Stimulated activated naive CD8-positive, alpha-beta T cell treated with anti-CD3 and anti-CD28 coated beads, Interleukin-15, Interleukin-2, amounts not matched to agents 100 U/mL and 50 U/mL, for 24 hours (primary cell): Measurements from ENCODE around the gene DNAAF2.
A peak's percentile ranks its signal among the peaks of the same experiment; 100 is the strongest.
"Not testable (repeated sequence)": the region's sequence is repeated elsewhere in the genome, so short reads cannot be mapped to it uniquely, and the experiment has no call there.

Experiments
- ATAC-seq: fragments of 150-1000 bp; cut with Tn5 transposase; one replicate; pipeline ENCODE4 v1.10.0; 2021
- DNase-seq: peaks from one replicate; pipeline ENCODE4 v3.0.0; 2021

DNAAF2 gene

DNA sequence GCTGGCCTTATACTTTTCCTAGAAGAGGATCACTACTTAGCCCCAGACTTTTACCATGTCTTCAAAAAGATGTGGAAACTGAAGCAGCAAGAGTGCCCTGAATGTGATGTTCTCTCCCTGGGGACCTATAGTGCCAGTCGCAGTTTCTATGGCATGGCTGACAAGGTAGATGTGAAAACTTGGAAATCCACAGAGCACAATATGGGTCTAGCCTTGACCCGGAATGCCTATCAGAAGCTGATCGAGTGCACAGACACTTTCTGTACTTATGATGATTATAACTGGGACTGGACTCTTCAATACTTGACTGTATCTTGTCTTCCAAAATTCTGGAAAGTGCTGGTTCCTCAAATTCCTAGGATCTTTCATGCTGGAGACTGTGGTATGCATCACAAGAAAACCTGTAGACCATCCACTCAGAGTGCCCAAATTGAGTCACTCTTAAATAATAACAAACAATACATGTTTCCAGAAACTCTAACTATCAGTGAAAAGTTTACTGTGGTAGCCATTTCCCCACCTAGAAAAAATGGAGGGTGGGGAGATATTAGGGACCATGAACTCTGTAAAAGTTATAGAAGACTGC lies 12.9 kb downstream of the DNAAF2 start:
- ATAC-seq (no peak), DNase-seq (no peak)

DNA sequence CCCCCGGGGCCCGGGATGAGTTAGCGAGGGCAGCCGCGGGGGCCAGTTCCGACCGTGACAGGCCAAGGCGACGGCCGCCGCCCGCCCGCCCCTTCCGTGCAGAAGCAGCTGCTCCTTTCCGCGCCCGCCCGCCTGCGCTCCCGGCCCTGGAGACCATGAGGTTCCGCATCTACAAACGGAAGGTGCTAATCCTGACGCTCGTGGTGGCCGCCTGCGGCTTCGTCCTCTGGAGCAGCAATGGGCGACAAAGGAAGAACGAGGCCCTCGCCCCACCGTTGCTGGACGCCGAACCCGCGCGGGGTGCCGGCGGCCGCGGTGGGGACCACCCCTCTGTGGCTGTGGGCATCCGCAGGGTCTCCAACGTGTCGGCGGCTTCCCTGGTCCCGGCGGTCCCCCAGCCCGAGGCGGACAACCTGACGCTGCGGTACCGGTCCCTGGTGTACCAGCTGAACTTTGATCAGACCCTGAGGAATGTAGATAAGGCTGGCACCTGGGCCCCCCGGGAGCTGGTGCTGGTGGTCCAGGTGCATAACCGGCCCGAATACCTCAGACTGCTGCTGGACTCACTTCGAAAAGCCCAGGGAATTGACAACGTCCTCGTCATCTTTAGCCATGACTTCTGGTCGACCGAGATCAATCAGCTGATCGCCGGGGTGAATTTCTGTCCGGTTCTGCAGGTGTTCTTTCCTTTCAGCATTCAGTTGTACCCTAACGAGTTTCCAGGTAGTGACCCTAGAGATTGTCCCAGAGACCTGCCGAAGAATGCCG lies 13.7 kb downstream of the DNAAF2 start:
- DNase-seq: peak; percentile 75

DNA sequence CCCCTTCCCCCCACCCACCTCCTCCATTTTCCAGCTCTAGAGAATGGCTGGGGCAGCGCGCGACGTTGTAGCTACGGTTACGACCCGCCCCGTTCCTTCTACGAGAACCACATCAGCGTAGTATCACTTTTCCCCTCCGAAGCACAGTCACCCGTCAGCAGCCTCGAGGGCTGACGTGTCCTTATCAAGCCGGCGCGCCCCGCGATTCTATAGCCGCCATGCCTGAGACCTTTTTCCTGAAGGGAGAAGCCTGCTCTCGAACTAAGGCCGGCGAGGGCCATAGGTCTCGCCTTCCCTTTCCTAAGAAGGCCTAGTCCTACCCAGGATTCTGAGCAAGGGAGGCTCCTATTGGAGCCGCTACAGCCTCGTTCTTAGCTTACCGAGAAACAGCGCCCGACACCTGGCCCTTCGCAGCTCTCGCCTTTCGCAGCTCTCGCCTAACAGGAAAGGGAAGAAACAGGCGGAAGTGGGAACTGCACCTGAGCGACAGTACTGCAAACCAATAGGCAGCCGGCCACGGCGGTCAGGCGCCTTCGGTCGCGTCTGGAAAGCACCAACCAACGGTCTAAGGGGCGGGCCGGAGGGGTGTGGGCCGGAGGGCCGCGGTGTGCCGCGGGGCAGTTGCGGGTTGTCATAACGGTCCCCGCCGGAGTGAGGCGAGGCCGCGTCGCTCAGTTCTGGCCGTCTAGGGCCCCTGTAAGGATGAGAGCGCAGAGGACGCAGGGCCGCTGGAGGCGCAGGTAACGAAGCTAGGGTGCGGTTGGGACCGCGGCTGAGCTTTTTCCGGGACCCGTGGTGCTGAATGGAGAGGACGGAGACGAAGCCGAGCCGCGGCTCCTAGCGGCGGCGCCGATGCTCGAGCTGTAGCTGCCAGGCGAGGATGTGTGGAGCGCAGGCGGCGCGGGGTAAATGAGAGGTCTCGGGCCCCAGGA lies 14.6 kb downstream of the DNAAF2 start, which contains the start of the genes MGAT2 and RPL36AL:
MGAT2 (plus strand) TSS at position 618 of the 932 bp plus-strand sequence. CDS start 470 bp downstream, outside the sequence.
RPL36AL (minus strand) TSS at position 445 of the 932 bp plus-strand sequence. CDS start 1,522 bp downstream, outside the sequence.
- peak; percentile 97 for DNase-seq
- peak; percentile 94 for ATAC-seq

More for the DNA sequence above, 13.7 kb downstream of the DNAAF2 start:
- peak; percentile 28 for ATAC-seq

DNA sequence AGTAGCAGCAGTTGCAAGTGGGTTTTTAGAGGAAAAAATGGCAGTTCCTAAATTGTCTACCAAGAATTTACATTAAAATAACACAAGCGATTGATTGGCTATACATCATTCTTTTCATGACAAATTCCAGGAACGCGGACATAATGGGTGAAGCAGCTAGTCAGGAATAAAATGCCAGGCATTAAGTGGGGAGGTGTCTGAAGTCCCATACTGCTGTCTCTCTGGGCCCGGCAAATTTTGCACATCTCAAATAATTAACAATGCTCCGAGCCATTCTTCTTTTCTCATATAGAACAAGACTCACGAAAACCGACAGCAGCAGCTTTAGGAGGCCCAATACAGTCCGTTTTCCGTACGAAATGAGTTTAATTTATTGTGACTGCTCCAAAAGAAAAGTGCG lies 15.3 kb downstream of the DNAAF2 start:
- ATAC-seq (no peak), DNase-seq (no peak)

DNA sequence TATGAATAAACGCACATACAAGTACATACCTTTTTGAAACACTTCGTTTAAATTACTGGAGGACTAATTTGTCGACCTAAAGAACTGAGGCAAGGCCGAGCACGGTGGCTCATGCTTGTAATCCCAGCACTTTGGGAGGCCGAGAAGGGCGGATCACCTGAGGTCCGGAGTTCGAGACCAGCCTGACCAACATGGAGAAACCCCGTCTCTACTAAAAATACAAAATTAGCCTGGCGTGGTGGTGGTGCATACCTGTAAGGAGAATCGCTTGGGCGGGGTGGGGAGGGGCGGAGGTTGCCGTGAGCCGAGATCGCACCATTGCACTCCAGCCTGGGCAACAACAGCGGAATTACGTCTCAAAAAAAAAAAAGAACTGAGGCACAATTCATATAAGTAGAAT lies 15.8 kb downstream of the DNAAF2 start:
- ATAC-seq, DNase-seq: not testable (repeated sequence)

DNA sequence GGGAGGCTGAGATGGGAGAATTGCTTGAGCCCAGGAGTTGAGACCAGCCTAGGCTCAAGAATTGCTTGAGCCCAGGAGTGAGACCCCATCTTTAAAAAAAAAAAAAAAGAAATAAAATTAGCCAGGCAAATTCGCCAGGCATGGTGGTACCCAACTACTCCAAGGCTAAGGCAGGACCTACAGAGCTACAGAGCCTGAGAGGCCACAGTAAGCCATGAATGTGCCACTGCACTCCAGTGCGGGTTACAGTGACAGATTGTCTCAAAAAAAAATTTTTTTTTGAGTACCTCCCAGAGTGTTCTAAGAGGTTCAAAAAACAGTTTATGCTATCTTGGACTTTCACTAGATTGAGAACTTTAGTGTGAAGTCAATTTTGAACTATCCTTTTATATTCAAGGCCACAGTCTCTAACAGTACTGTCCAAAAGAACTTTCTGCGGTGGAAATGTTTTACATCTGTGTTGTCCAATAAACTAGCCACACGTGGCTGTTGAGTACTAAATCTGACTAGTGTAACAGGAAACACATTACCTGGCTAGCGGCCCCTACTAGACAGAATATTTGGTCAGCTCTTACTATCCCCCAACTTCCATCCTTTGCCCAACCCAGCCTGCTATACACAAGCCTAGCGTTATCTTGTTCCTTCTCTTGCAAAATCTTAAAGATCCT lies 17.1 kb downstream of the DNAAF2 start:
- DNase-seq: no peak
- no peak for ATAC-seq

DNA sequence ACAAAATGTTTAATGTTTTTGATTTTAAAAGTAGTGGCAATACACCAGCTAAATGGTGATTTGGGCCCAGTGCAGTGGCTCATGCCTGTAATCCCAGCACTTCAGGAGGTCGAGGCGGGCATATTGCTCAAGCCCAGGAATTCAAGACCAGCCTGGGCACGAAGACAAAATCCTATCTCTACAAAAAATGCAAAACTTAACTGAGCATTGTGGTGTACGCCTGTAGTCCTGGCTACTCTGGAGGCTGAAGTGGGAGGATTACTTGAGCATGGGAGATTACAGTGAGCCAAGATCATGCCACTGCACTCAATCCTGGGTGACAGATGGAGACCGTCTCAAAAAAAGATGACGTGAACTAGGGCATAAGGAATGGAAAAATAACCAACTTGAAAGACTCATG lies 19.3 kb downstream of the DNAAF2 start:
- ATAC-seq (no peak), DNase-seq (no peak)

DNA sequence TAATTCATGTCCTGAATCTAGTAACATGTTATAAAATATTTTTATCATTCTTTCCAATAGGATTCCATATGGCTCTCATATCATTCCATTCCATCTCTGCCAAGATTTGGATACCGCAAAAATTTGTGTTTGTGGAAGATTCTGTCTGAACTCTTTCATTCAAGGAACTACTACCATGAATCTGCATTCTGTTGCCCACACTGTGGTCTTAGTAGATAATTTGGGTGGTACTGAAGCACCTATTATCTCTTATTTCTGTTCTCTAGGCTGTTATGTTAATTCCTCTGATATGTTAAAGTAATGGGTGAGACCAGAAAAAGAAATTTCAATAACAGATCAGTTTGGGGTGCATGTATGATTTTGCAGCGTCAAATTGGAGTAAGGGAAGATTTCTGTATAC lies 20.8 kb downstream of the DNAAF2 start:
- no peak for DNase-seq
- ATAC-seq: no peak

DNA sequence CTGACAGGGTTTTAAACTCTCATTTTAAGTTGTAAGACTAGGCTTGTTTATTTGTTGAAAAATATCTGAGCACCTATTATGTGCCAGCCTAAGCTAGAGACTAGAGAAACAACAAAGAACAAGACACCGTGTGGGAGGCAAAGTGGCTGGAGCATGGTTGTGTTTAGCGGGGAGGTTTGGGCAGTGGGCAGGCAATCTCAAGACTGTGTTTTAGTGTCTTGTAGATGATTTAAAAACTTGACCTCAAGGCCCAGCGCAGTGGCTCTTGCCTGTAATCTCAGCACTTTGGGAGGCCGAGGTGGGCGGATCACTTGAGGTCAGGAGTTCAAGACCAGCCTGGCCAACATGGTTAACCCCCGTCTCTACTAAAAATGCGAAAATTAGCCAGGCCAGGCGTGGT lies 22.4 kb downstream of the DNAAF2 start:
- no peak for ATAC-seq
- DNase-seq: no peak

DNA sequence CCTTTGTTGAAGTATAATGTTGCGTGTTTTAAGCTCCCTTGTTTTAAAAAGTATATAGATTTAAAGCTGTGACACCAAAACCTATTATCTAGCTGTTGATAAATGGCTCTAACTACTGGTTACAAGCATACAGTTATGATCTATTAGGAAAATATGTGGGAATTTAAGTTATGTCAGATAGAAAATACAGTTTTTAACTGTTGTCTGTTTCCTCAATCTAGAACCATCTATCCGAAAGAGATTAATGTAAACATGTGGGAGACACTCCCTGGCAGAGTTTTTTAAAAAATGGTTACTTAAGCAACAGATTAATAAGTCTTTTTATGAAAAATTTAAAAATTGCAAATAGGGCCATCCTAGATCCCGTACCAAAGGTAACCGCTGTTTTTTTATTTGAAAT lies 22.8 kb downstream of the DNAAF2 start:
- ATAC-seq (no peak), DNase-seq (no peak)

DNA sequence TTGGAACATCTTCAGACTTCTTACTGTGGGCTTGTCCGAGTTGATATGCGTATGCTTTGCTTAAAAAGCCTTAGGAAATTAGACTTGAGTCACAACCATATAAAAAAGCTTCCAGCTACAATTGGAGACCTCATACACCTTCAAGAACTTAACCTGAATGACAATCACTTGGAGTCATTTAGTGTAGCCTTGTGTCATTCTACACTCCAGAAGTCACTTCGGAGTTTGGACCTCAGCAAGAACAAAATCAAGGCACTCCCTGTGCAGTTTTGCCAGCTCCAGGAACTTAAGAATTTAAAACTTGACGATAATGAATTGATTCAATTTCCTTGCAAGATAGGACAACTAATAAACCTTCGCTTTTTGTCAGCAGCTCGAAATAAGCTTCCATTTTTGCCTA lies 27.5 kb downstream of the DNAAF2 start:
- no peak for DNase-seq
- no peak for ATAC-seq

DNA sequence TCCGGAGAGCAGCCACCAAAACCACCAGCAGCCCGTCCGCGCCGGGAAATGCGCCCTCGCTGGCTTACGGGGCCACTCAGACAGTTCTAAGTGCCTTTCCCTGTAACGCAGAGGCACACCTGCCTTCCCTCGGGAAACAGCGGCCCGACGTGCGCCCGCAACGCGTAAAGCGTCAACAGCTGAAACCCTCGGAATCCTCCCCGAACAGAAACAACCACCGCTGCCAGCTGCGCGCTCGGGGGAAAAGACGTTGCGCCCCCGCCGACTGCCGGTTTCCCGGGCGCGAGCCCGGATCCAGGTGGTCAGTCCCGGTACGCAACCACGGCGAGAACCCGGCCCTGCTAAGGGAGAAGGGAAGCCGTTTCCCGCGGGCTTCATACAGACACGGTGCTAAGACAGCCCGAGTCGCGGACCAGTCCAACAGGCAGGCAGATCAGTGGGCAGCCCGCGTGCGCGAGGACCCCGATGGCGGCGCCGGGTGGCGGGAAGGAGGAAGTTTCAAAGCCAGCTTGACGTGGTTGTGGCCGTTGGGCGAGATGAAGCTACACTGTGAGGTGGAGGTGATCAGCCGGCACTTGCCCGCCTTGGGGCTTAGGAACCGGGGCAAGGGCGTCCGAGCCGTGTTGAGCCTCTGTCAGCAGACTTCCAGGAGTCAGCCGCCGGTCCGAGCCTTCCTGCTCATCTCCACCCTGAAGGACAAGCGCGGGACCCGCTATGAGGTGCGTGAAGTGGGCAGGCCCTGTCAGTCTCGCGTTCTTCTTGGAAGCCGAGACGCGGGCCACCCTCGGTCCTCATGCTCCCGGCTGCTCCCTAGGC lies 36.4 kb downstream of the DNAAF2 start, which contains the start of gene LRR1:
LRR1 (plus strand) TSS at position 456 of the 816 bp plus-strand sequence; CDS start at position 537, 81 bp downstream.
- peak; percentile 91 for DNase-seq

DNA sequence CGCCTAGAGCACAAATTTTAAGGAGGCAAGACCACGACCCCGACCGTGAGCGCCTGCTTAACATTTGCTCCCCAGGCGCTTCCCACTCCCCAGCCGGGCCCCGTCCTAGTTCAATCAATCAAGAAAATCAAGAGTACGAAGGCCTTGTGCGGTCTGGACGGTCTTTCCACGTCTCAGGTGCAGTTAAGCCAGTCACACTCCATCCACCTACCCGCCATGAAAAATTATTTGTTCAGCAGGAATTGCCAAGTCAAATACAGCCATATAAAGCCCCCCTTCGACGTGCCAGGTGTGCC lies 36.9 kb downstream of the DNAAF2 start:
- peak; percentile 41 for DNase-seq
- no peak for ATAC-seq

More for the DNA sequence above, 36.4 kb downstream of the DNAAF2 start, which contains the start of gene LRR1:
- ATAC-seq: peak; percentile 86

DNA sequence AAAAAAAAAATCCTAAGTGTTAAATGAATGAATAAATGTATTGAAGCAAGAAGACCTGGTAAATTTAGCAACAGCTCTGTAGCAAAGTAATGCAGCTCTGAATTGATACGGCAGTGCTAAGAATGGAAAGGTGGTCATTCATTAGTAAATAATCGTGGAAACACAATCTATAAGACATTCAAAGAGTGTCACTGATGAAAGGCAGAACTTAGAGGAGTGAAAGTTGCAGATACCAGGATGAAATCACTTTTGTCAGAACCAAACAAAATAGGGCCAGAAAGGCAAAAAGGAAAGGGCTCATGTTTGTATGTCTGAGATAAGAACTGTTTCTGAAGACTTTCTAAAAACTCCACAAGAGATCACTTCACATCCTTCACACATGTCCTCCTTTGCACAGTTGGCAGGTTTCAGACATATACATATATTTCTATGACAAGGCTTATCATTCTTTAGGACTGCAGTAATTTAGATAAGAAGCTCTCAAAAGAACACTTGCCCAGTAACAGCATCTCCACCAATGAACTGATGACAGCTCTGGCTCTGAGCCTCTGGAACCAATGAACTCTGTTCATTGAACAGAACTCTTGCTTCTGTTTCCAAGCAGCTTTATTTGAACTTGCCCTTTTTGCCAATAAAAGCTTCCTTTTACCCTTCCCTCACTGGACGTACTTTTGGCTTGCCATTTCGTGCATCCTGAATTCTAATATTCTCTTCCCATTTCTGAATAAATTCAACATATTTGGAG lies 40.5 kb downstream of the DNAAF2 start:
- ATAC-seq (no peak), DNase-seq (no peak)

DNA sequence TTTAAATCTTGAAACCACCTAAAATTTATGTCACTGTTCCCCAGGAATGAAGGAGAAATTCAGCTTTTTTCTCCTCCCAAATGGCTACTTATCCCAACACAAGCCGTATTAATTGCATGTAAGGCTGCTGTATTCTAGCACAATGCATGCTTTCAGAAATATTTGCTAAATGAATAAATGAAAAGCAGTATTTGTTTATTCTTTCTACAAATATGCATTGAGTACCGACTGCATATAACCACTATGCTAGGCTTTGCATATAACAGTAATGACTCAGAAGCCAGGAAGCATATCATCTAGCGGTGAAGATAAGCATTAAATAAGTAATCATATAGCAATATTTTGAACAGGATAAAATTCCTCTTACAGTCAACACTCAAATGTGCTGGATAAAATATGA lies 42.0 kb downstream of the DNAAF2 start:
- DNase-seq: no peak
- no peak for ATAC-seq

DNA sequence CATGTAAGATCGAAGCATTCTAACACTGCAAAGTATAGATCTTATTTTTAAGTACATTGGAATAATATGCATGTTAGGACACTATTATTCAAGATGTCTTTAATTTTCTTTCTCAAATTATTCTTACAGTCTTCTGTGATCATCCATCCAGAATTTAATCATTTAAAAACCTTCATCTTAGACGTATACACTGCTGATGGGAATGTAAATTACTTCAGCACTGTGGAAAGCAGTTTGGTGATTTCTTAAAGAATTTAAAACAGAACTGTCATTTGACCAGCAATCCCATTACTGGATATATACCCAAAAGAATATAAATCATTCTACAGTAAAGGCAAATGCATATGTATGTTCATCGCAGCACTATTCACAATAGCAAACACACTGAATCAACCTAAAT lies 45.7 kb downstream of the DNAAF2 start:
- ATAC-seq (no peak), DNase-seq (no peak)

DNA sequence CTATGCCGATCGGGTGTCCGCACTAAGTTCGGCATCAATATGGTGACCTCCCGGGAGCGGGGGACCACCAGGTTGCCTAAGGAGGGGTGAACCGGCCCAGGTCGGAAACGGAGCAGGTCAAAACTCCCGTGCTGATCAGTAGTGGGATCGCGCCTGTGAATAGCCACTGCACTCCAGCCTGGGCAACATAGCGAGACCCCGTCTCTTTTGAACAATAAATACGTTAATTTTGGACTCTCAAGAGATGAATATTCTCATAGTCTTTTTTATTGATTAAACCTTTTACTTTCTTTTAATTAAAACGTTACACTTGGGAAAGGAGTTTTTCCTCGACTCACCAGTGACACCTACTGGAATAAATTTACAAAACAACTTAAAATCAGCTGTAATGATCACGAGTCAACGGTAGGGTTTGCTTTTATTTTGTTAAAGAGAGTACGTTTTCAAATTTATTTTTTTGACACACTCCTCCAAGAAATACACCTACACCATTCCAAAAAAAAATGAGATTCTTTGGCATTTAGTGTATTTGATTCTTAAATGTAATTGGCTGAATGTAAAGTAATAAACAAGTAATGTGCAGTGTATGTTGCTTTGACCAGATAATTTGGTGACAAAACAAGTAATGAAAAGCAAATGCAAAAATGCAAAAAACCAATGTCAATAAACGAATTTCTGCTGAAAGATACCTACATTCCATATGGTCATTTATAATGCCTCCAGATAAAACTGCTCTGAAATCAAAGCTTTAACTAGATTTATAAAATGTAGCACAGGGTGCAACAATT lies 48.2 kb downstream of the DNAAF2 start:
- peak; percentile 38 for ATAC-seq
- DNase-seq: peak; percentile 64

DNA sequence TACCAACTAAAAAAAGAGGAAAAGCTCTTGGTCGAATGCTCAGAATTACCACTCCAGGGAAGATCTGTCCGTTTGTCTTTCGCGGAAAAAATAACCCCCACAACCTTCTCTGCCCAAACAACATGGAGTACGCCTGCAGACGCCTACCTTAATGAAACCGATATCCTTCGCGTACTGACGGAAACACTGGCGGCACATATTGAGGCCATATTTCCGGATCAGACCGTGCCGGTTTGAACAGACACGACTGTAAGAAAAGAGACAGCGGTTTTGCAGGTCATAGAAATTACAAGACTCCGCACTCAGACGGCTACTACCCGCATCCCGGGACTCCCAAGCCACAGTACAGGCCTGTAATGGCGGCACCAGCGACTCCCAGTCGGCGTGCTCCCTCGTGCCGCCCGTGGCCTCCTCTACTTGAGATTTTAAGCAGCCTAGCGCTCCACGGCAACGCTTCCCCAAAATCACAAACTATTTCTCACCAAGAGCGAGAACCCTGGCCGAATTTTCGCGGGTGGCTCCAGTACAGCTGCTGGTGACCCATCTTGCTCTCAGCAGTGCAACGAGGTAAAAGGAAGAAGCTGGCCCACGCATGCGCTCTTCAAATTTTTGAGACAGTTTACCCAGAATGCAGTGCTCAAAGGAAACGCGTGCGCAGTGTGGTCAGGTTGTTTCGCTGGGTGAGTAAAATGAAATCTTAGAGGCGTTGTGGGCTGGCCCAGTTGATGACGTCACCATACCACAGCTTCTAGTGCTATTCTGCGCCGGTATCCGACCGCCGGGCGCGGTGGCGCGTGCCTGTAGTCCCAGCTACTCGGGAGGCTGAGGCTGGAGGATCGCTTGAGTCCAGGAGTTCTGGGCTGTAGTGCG lies 49.0 kb downstream of the DNAAF2 start, which contains the start of gene RPS29:
RPS29 (minus strand) TSS at position 578 of the 870 bp plus-strand sequence; CDS start at position 544, 34 bp downstream.
- DNase-seq: peak; percentile 96
- peak; percentile 88 for ATAC-seq
